ENCODE results near the gene ITPR2.
"Not testable (repeated sequence)": the region's sequence is repeated elsewhere in the genome, so short reads cannot be mapped to it uniquely, and the experiment has no call there.

The ITPR2 gene

DNA sequence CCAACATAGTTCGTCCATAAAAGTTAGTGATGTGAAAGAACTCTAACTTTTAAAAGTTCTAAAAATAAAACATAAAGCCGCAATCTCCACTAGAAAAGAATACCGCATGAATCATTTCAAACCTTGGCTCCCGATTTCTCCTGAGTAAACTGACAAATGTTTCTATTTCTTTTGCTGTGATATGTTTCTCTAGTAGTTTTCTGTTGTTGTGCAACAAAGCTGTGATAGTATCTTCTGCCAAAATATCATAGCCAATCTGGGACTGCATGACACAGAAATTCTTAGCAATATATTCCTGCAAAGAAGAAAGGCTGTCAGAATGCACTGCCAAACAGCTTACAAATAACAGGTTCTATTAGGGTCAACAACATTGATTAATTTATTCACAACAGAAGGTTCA lies 174.0 kb downstream of the ITPR2 start:
- no peak for DNase-seq

DNA sequence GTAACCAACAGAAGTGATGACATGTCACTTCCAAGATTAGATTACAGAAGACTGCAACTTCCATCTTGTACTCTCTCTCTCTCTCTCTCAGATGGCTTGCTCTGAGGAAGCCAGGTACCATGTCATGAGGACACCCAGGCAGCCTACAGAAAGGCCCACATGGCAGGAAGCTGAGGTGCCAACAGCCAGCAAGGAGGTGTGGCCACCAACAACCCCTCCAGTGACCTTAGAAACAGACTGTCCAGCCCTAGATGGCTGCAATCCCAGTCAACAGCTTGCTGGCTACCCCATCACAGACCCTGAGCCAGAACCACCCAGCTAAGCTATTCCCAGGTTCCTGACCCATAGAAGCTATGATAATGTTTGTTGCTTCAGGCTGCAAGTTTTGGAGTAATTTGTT lies 178.4 kb downstream of the ITPR2 start:
- DNase-seq, result no peak

DNA sequence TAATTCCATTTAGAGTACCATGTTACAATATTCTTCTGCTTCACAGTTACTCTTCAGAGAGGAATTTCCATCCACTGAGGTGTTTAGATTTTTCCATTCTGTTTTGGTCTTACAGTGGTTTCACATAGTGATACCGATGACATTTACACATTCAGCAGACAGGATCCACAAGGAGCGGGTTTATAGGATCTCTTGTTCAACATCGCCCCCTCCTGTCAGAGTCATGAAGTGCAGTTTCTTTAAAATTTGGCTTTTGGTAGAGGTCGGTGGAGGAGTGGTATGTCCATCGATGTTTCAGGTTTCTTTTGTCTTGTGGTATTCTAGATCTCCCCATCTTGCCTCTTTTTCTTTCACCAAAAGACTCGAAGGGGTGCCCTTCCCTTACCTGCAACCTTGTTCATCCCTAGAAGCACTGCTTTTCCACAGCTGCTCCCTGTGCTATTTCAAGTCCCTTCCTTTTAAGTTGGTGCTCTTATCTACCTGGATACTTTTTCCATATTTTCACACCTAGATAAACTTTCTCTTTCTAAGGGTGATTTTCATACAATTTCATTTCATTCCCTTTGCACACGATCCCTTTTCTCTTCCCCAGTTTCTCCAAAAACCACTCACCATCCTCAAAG lies 181.3 kb downstream of the ITPR2 start:
- DNase-seq, result no peak

DNA sequence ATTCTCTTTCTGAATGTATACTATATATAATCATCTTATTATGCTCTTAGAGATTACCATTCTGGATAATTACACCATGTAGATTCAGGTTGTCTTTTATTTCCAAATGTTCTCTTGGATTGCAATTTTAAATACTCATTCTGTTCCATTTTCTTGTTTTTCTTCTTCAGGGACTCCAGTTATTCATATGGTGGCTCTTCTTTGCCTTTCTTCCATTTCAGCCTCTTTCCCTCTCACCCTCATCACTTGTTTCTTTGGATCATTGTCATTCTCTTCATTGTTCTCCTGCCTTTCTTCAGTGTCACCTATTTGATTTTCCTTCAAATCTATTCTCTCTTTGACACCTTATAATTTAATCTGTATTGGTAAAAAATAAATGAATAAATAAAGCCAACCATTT lies 182.0 kb downstream of the ITPR2 start:
- no peak for DNase-seq

DNA sequence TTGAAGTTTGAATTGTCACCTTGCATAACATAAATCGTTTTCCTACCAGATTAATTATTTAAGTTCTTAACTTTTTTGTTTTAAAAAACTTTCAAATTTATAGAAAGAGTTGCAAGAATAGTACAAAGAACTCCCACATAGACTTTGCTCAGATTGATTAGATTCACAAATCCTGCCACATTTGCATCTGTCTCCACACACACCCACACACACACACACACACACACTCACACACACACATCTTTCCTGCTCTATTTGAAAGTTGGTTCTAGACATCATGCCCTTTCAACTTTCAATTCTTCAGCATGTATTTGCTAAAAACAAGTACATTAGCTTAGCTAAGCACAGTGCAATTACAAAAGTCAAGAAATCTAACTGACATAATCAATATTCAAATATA lies 184.0 kb downstream of the ITPR2 start:
- DNase-seq, result no peak

DNA sequence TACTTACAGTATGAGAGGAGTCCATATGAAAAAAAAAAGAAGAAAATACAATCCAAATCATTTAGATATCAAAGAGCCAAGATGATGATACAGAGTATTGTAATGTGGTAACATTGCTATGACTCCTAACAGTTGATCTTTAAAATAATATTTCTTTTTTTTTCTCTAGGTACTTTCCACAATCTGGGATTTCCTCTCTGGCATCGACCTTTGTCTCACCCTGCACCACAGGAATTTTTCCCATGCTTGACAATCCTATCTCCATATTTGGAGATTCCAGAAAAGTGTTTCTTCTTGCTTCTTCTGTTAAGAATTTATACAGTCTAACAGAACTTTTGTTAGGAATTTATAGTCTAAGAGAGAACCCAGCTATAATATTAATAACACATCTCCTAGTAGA lies 184.4 kb downstream of the ITPR2 start:
- DNase-seq, result no peak

DNA sequence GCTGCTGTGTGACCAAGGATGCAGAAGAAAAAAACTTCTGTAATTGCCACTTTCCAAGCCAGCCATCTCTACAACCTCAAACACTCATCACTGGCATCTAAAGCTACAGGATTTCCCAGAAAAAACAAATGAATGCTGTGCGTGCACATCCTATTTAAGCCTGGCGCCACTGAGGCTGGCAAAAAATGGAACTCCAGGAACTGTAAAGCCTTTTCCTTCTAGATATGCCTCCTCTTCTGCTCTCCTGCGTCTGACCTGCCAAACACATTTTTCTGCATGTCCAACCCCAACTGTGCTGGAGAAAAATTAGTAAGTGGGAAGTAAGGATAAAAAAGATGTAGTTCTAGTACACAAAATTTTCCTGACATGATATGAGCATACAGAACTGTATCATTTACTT lies 184.9 kb downstream of the ITPR2 start:
- no peak for DNase-seq

DNA sequence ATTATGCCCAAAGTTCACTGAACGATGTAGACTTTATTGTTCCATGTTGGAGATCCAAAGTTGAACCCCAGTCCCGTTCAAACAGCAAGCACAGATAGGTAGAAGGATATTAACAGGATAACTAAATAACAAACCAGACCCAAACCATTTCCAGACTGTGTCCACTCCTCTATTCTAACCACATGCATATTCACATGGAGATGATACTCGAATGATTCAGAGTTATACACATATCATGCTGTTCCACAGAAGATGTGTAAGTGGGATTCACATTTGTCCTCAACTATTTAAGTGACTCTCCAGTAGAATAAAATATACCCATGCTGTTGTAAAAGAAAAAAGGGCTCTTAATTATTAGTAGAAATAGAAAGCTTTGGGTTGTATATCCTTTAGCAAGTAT lies 185.9 kb downstream of the ITPR2 start:
- no peak for DNase-seq

DNA sequence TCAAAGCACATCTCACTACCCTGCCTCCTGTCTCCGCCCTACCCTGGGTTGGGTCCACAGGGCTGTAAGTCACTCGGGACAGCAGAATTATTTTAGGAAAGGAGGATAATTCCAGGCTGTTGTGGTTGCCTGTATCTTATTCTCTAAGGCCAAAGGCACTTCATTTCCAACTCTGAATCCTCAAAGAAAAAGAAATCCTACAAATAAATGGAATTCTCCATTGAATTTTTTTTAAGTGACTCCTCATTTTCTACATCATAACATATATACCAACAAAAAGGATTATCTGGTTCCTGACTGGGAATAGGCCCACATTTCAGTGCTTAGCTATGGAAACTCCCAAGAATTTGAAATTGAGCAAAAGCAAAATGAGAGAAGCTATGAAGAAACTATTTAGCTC lies 186.4 kb downstream of the ITPR2 start:
- DNase-seq, result no peak

DNA sequence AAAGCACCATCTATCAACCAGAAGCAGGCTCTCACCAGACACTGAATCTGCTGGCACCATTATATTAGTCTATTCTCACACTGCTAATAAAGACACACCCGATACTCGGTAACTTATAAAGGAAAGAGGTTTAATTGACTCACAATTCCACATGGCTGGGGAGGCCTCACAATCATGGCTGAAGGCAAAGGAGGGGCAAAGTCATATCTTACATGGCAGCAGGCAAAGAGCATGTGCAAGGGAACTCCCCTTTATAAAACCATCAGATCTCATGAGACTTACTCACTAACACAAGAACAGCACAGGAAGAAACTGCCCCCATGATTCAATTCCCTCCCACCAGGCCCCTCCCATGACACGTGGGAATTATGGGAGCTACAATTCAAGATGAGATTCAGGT lies 188.6 kb downstream of the ITPR2 start:
- not testable (repeated sequence) for DNase-seq

DNA sequence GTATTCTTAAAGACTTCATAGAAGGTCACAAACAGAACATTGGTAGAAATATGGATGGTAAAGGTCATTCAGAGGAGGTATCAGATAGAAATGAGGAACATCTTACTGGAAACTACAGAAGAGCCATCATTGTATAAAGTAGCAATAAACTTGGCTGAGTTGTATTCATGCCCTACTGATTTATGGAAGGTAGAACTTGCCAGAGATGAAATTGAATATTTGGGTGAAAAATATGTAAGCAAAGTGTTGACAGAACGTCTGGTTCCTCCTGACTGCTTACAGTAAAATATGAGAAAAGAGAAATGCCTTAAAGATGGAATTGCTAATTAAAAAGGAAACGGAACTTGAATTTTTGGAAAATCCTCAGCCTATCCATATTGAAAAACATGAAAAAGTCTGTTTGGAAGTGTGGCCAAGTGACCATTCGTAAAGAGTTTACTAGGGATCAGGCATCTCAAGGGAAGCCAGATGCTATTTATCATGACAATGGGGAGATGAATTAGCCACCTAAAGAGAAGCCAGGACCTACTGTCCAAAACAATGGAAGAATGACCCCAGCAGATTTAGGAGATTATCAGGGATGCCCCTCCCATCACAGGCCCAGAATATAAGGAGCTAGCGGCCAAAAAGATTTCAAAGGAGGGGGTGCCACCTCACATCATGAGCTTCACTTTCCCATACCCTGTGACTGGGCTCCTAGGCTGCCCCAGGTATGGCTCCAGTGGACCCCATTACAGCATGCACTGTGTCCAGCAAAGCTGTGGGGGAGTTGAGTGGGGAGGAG lies 189.3 kb downstream of the ITPR2 start:
- DNase-seq, result no peak

DNA sequence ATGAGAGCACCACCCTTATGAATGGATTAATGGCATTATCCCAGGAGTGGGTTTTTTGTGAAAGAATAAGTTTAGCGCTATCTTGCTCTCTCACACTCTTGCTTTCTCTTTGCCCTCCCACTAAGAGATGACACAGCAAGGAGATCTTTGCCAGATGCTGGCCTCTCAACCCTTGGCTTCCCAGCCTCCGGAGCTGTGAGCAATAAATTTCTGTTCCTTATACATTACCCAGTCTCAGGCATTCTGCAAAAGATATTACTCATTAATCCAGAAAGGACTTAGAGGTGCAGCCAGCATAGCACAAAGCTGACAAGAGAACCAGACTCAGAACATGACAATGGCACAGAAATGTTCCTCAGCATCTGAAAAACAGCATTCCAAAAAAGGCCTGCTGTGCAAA lies 190.6 kb downstream of the ITPR2 start:
- DNase-seq, result no peak

DNA sequence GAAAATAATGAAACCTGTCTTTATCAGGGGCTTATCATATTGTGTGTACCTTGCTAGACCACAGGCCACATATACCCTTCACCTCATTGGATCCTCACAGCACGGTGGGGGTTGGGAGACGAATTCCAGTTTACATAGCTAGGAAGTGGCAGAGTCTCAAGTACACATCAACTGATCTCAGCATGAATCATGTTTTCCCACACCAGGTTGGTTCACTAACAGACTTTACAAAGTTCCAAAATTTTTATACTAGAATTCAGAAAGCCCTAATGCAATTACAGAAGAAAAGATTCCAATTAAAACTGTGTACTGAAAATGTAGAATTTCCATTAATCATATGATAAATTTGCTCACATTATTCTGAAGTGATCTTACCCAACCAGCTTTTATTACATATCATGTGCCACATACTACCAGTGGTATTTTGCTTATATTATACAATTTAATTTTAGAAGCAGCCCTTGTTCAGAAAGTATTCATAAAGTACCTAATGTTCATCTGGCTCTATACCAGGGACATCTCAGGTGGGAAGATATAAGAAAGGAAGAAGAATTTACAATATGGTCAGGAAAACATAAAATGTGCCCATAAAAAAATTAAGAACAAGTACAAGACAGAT lies 196.2 kb downstream of the ITPR2 start:
- DNase-seq, result no peak

DNA sequence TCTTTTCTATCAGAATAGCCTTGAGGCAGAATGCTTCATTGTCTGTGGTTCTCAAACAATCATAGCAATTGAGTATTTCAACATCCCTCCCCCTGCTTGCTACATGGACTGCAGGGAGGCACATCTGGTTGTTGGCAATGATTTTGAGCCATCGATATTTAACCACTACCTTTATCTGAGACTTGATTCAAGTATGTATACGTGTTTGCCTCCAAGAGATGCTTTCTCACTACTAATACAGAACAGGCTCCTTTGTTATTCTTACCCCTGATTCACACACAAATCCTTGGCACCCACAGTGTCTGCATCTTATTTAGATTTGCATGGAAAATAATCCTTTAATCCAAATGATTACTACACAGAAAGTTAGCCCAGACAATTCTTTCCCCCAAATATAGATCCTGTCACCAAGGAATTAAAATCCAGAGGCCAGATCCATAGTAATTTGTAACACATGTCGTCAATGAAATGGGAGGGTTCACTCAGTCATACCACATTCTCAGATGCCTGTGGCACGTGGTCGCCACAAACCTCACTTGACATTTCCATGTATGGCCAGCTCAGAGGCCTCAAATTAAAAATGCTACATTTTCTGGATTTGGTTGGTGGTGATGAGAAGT lies 199.3 kb downstream of the ITPR2 start:
- DNase-seq, result no peak

DNA sequence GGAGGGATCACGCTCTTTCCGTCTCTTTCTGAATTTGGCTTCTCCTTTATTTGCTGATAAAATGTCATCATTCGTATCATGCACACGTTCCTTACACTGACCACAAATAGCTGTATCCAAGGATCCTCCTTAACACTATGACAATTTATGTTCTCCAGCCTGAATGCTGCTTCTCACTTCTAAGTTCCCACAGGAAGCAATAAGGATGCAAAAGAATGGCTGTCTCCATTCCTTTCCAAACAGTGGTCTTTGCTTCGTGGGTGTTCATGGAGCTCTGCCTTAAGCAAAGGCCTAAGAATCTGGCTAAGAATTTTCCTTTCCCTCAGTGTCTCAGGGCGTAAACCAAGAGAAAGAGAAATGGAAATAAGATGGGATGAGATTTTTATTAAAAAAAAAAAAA lies 200.2 kb downstream of the ITPR2 start:
- no peak for DNase-seq

DNA sequence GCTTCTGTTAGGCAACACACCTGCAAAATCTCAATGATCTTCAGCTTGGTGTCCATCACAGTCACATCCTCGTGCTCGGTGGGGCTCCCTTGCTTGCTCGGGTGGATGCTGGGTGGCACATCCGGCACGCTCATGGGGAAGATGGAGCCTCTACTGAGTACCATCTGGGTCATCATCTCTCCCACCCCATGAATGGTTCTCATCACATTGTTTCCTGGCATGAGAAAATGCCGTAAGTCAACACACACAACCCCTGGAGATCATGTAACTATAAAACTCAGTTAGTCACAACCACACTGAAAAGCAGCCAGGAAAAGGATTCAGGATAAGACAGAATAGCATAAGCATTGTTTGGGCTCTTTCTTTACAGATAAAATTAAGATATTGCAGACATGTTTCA lies 201.1 kb downstream of the ITPR2 start:
- no peak for DNase-seq

DNA sequence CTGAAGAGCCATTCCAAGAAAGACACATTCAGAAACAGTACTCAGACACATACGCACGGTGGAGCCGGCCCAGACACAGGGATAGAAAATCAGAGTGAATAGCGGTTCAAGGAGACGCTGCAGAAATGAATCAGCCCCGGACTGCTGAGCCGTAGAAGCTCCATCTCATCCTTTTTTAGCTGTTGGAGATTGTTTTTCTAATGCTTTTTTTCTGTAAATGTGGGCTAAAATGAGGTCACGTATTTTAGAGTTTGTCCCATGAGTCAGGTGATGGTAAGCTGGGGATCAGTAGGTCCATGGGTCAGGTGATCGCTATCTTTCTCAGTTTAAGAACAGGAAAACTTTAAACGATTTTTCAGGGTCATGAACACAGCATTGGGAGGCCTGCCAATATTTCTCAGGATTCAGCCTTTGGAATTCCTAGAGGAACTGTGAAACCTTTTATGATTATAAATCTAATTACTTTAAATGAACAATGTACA lies 202.4 kb downstream of the ITPR2 start:
- no peak for DNase-seq

DNA sequence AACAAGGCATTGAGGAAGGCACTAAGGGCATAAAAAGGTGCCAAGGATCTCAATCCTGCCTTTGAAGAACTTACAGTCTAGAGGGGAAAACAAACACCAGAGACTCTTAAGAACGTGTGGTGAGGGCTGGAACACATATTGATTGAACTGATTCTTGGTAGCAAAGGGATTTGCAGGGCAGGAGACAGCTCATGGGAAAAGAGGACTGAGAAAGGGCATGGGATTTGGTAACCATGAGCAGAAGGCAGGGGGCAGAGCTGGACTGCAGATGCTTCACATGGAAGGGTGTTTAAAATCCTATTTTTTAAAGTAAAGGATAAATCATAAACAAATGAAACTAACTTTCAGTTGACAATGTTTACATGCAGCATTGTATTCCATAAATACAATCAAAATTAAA lies 203.1 kb downstream of the ITPR2 start:
- DNase-seq, result no peak

DNA sequence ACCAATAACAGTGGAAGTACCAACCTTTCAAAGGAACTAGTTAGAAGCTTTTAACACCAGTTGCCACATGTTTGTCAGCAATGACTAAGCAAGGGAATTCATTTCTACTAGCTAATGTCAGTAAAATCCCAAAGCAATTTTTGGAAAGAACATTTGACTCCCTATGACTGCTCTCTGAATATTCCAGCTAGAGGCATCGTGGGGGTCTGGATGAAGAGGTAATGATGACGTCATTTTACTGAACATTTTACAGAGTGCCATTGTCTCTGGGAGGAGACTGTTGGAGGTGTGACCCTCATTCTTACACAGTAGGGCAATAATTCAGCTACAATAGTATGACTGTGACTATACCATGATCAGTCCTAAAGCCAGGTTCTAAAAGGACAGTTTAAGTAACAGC lies 204.8 kb downstream of the ITPR2 start:
- no peak for DNase-seq

DNA sequence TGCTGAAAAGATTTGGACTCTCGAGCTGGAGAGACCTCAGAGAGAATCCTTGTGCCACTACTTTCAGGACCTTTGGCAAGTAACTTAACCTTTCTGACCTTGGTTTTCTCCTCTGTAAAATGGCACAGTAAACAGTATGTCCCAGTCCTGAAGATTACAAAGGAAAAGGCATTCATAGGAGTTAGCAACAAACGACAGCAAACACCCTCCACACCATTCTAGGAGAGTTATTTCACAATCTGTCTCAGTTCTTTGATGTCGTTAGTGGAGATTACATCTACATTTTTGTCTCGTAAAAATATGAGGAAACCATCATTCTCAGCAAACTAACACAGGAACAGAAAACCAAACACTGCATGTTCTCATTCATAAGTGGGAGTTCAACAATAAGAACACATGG lies 205.7 kb downstream of the ITPR2 start:
- DNase-seq, result no peak

DNA sequence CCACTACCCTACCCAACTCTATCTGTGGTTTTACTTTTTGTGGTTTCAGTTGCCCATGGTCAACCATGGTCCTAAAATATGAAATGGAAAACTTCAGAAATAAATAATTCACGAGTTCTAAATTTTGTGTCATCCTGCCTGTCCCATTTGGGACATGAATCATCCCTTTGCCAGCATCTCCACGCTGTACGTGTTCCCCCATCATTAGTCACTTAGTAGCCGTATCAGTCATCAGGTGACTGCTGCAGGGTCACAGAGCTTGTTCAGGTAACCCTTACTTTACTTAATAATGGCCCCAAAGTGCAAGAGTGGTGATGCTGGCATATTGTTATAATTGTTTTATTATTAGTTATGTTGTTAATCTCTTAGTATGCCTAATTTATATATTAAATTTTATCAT lies 209.9 kb downstream of the ITPR2 start:
- no peak for DNase-seq

DNA sequence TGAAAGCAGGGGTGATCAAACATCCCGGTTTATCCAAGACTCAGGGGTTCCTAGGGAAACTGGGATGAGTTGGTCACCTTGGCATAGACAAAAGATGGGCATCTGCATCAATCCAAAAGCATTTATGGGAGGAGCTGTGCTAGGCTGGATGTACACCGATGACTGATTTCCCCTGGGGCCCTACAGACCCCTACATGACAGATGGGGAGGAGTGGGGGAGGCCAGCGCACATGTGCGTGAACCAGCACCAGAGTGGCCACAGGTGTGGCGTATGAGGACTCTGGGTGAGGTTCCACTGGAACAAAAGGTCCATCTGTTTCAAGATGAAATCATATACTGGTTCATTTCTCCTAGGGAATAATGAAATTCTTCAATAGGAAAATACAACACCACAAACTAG lies 210.4 kb downstream of the ITPR2 start:
- no peak for DNase-seq

DNA sequence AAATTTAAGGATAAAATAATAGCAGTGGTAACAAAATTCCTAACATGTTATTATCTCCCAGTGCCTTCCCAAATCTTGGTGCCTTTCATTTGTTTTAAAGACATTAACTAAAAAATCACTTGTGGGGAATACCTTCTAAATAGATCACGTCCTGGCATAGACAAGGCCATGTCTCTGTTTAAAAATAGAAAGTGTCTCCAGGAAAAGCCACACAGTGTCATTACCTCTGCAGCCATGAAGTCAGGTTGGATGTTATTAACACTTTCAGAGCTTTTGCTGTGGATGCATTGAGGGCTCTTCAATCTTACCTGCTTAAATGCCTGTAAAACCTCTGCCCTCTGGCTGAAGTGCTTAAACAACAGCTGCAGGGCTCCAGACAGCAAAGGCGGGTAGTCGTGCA lies 211.1 kb downstream of the ITPR2 start:
- no peak for DNase-seq

DNA sequence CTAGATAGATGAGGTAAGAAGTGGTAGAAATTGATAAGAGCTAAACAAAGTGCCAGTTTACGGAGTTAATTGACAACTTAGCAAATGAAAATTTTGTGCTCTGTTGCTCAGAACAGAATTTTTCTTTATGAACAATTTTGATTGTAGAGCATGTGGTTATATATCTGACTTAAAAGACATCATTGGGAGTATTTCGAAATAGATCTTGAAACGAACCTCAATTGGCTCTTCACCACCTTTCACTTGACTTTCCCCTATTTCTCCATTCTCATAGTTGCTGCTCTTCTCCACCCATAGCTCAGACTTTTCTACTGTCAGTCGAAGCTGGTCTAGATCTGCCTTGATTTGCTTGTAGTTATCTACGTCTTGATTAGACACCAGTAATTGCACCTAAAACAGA lies 212.1 kb downstream of the ITPR2 start:
- no peak for DNase-seq

Data from activated naive CD4-positive, alpha-beta T cell treated with anti-CD3 and anti-CD28 coated beads, Interleukin-2, amount 50 U/mL, for 16 hours (primary cell).